T47D (cell line): ENCODE measurements around the gene TFCP2L1.

Source experiments
- DNase-seq, 2 experiments: peaks; one replicate each; pipeline versions ENCODE4 v3.0.0 to v3.0.0-alpha.2; 2011 to 2012; ENCODE audit warnings: low read depth in 1 of 2, low spot score in 1 of 2
- JUND ChIP-seq: IDR thresholded peaks from 2 replicates; pipeline ENCODE4 v1.6.1; 2012; ENCODE audit warnings: low read depth
- in situ Hi-C: cut with HindIII; loops from 2 replicates; pipeline ENCODE4 v1.10.0; 2016; ENCODE audit warnings: low sequenced_read_pairs, low pct_unique_long_range_greater_than_20kb

The TFCP2L1 gene

DNA sequence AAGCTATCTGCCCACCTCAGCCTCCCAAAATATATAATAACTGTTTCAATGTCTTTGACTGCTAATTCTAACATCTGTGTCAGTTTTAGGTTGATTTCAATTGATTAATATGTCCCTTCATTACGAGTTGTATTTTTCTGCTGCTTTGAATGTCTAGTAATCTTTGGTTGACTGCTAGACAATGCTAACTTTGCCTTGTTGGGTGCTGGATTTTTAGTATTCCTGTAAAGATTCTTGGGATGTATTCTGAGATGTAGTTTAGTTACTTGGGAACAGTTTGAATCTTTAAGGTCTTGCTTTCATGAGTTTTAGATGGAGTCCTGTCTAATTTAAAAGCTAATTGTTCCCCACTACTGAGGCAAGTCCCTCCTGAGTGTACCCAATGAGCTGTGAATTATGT is 114.4 kb downstream of the TFCP2L1 start:
- in situ Hi-C loops, result no loop called here
- DNase-seq, result no peak
- TF ChIP-seq JUND, result no peak

DNA sequence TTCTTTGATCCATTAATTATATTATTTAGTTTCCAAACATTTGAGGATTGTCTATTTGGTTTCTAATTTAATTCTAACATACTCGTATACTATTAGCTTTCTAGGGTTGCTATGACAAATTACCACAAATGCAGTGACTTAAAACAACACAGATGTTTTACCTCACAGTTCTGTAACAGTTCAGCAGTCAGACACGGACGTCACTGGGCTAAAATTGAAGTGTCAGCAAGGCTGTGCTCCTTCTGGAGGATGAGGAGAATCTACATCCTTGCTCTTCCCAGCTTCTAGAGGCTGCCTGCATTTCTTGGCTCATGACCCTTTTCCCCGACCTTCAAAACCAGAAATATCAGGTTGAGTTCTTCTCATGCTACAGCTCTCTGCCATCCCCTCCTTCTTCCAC is 117.6 kb downstream of the TFCP2L1 start:
- no peak for TF ChIP-seq JUND
- in situ Hi-C loops, result no loop called here

More for the DNA sequence above, 117.6 kb downstream of the TFCP2L1 start:
- no peak for DNase-seq
